ENCODE measurements around the gene LCE2D.
"Not testable (repeated sequence)": the region's sequence is repeated elsewhere in the genome, so short reads cannot be mapped to it uniquely, and the experiment has no call there.

The LCE2D gene

GRCh38 chr1:152663098-152663497 lies at the start of gene LCE2D:
TSS of gene LCE2D (plus strand) at chr1:152663380. CDS start at chr1:152664106, 726 bp downstream.
- DNase-seq (ENCODE audit: low read depth in 2 of 2, low spot score in 1 of 2) = no peak

- no peak for DNase-seq (ENCODE audit: low read depth in 2 of 2, low spot score in 1 of 2)
Observed at GRCh38 chr1:152613511-152613910, 49.7 kb upstream of the LCE2D start, which contains the start of gene LCE3B. TSS of gene LCE3B (plus strand) at chr1:152613811. CDS start at chr1:152613811, 0 bp downstream.

- DNase-seq (ENCODE audit: low read depth in 2 of 2, low spot score in 1 of 2) = no peak
Observed at GRCh38 chr1:152621993-152622392, 41.2 kb upstream of the LCE2D start.

- DNase-seq (ENCODE audit: low read depth in 2 of 2, low spot score in 1 of 2) = no peak
Observed at GRCh38 chr1:152622803-152623202, 40.4 kb upstream of the LCE2D start, which contains the start of gene LCE3A. TSS of gene LCE3A (minus strand) at chr1:152623103. CDS start at chr1:152623103, 0 bp downstream.

GRCh38 chr1:152623203-152623844 lies 39.9 kb upstream of the LCE2D start:
- no peak for DNase-seq (ENCODE audit: low read depth in 2 of 2, low spot score in 1 of 2)

- no peak for DNase-seq (ENCODE audit: low read depth in 2 of 2, low spot score in 1 of 2)
Observed at GRCh38 chr1:152626744-152627143, 36.4 kb upstream of the LCE2D start.

GRCh38 chr1:152630596-152630995 lies 32.6 kb upstream of the LCE2D start:
- no peak for DNase-seq (ENCODE audit: low read depth in 2 of 2, low spot score in 1 of 2)

- DNase-seq (ENCODE audit: low read depth in 2 of 2, low spot score in 1 of 2) = no peak
Observed at GRCh38 chr1:152640351-152640750, 22.8 kb upstream of the LCE2D start.

GRCh38 chr1:152643945-152644344 lies 19.2 kb upstream of the LCE2D start:
- DNase-seq (ENCODE audit: low read depth in 2 of 2, low spot score in 1 of 2) = no peak

GRCh38 chr1:152645146-152645545 lies 18.0 kb upstream of the LCE2D start:
- DNase-seq (ENCODE audit: low read depth in 2 of 2, low spot score in 1 of 2) = no peak

- no peak for DNase-seq (ENCODE audit: low read depth in 2 of 2, low spot score in 1 of 2)
Observed at GRCh38 chr1:152646656-152647055, 16.5 kb upstream of the LCE2D start.

GRCh38 chr1:152654110-152654509 lies 9.1 kb upstream of the LCE2D start:
- peak in 1 of 2 donors; percentile 9 for DNase-seq (ENCODE audit: low read depth in 2 of 2, low spot score in 1 of 2)

GRCh38 chr1:152656459-152656858 lies 6.7 kb upstream of the LCE2D start:
- no peak for DNase-seq (ENCODE audit: low read depth in 2 of 2, low spot score in 1 of 2)

GRCh38 chr1:152657677-152658076 lies 5.5 kb upstream of the LCE2D start:
- DNase-seq (ENCODE audit: low read depth in 2 of 2, low spot score in 1 of 2) = no peak

GRCh38 chr1:152658649-152659048 lies 4.5 kb upstream of the LCE2D start:
- DNase-seq (ENCODE audit: low read depth in 2 of 2, low spot score in 1 of 2) = no peak

GRCh38 chr1:152666171-152666570 lies 3.0 kb downstream of the LCE2D start:
- DNase-seq (ENCODE audit: low read depth in 2 of 2, low spot score in 1 of 2) = not testable (repeated sequence)

- no peak for DNase-seq (ENCODE audit: low read depth in 2 of 2, low spot score in 1 of 2)
Observed at GRCh38 chr1:152667648-152668047, 4.5 kb downstream of the LCE2D start.

GRCh38 chr1:152673016-152673415 lies 9.8 kb downstream of the LCE2D start:
- DNase-seq (ENCODE audit: low read depth in 2 of 2, low spot score in 1 of 2) = no peak

GRCh38 chr1:152674983-152675382 lies 11.8 kb downstream of the LCE2D start, which contains the start of gene LCE2C:
TSS of gene LCE2C (plus strand) at chr1:152675279. CDS start at chr1:152676016, 737 bp downstream.
- DNase-seq (ENCODE audit: low read depth in 2 of 2, low spot score in 1 of 2) = not testable (repeated sequence)

- no peak for DNase-seq (ENCODE audit: low read depth in 2 of 2, low spot score in 1 of 2)
Observed at GRCh38 chr1:152679459-152679858, 16.3 kb downstream of the LCE2D start.

GRCh38 chr1:152681616-152682015 lies 18.4 kb downstream of the LCE2D start:
- no peak for DNase-seq (ENCODE audit: low read depth in 2 of 2, low spot score in 1 of 2)

- no peak for DNase-seq (ENCODE audit: low read depth in 2 of 2, low spot score in 1 of 2)
Observed at GRCh38 chr1:152683846-152684245, 20.7 kb downstream of the LCE2D start.

- DNase-seq (ENCODE audit: low read depth in 2 of 2, low spot score in 1 of 2) = not testable (repeated sequence)
Observed at GRCh38 chr1:152685823-152686222, 22.6 kb downstream of the LCE2D start, which contains the start of gene LCE2B. TSS of gene LCE2B (plus strand) at chr1:152686123. CDS start at chr1:152686844, 721 bp downstream.

All from stimulated activated CD8-positive, alpha-beta memory T cell treated with anti-CD3 and anti-CD28 coated beads, Interleukin-4, amount 100 ng/mL, for 4 hours (primary cell).